ENCODE measurements around the gene KCNQ1.

DNA sequence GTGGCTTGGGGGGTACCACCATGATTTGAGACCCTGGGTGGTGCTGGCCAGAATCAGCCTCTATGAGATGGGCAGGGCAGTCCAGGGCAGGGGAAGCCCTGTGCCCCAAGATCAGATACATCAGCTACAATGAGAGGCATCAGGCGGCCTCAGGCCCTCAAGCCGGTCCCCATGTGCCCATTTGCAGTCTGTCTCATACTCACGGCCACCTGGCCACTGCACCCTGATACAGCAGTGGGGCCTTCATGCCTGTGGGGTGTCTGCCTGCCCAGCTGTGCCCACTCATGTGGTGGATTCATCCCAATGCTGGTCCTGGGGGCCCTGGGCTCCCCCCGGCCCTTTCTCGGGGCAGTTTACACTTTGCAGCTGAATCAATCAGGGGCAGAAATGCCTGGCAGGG lies 297.4 kb downstream of the KCNQ1 start:
- TF ChIP-seq POLR2A (IDR thresholded peaks at IDR 0.05) (no peak), EP300 (IDR thresholded peaks at IDR 0.05) (no peak)
- TF ChIP-seq, protein P1, sequence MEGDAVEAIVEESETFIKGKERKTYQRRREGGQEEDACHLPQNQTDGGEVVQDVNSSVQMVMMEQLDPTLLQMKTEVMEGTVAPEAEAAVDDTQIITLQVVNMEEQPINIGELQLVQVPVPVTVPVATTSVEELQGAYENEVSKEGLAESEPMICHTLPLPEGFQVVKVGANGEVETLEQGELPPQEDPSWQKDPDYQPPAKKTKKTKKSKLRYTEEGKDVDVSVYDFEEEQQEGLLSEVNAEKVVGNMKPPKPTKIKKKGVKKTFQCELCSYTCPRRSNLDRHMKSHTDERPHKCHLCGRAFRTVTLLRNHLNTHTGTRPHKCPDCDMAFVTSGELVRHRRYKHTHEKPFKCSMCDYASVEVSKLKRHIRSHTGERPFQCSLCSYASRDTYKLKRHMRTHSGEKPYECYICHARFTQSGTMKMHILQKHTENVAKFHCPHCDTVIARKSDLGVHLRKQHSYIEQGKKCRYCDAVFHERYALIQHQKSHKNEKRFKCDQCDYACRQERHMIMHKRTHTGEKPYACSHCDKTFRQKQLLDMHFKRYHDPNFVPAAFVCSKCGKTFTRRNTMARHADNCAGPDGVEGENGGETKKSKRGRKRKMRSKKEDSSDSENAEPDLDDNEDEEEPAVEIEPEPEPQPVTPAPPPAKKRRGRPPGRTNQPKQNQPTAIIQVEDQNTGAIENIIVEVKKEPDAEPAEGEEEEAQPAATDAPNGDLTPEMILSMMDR (IDR thresholded peaks at IDR 0.05) = no peak

Measured in sigmoid colon (tissue), 4 donors.